GM23248 (cell line): ENCODE measurements around the gene GALNT12.

Experiments used
- EZH2 ChIP-seq: fragments of 200-600 bp; sonication (generic); IDR thresholded peaks from 2 replicates; pipeline ENCODE4 v1.6.1; 2018; ENCODE audit warnings: antibody characterized with exemption, mild to moderate bottlenecking; ENCODE audit not compliant: insufficient read depth, poor library complexity, severe bottlenecking
- EZH2phosphoT487 ChIP-seq: fragments of 200-600 bp; sonication (generic); IDR thresholded peaks from 2 replicates; pipeline ENCODE4 v1.6.1; 2018; ENCODE audit warnings: antibody characterized with exemption, moderate library complexity, mild to moderate bottlenecking, low read depth; ENCODE audit not compliant: insufficient read depth

- TF ChIP-seq EZH2phosphoT487 = no peak
- TF ChIP-seq EZH2 = no peak
These were observed 10.9 kb upstream of the GALNT12 start, which contains the start of gene ANKS6 for GRCh38 chr9:98796364-98797101.
